Activated CD4-positive, alpha-beta T cell treated with anti-CD3 and anti-CD28 coated beads, Interleukin-2, amount 50 U/mL, for 16 hours (primary cell): Measurements from ENCODE around the gene HSD3B7.

Source experiments
- DNase-seq: peaks from one replicate; pipeline ENCODE4 v3.0.0-alpha.2; 2020

Gene HSD3B7

DNA sequence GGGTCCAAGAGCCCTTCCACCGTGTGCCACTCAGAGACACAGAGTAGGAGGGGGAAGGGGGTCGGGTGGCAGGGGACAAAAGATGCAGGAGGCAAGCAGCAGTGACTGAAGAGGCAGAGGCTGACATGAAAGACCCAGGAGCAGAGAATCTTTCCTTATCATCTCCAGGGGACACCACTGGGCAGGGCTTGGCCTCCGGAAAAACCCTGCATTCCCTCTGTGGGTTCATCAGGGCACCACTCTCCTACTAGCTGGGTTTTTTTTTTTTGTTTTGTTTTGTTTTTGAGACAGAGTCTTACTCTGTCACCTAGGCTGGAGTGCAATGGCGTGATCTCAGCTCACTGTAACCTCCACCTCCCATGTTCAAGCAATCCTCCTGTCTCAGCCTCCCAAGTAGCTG is 46.3 kb downstream of the HSD3B7 start:
- DNase-seq, result no peak

DNA sequence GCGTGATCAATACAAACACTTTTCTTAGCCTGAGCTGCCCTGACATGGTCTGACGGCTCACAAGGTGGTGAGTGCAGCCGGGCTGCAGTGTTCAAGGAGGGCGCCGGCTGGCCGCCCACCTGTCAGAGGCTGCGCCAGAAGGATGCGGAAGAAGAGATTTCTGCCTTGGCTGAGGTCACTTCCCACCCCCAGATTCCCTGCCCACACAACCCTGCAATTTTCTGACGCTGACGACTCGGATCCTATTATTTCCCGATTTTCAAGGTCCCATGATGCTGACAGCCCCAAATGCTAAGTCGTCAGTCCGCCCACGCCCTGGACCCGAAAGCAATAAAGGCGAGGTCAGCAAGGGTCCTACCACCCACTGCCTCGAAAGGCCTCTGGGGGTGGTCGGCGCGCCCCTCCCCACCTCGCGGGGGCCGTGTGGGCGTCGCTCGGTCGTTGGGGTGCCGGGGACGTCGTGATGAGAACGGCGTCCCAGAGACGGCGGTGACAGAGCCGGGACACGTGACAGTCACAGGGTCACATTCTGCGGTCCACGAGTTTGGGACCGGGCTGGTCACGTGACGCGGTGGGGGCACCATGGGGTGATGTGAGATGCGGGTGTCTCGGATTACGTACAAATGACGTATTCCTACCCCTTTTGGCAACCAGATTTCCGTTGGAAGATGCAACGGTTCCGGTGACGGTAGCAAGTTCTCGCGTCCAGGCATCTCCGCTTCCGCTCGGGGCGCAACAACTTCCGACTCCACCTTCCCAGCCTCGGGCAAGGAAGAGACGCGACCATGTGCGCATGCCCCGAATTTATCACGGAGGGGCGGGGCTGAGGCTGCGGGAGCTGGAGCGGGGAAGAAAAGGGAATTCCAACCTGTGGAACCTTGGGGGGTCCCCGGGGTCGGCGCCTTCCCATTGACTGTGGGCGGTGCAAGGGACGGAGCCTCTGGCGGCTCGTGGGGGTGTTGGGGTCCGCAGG is 48.0 kb downstream of the HSD3B7 start, which contains the start of gene STX4:
Gene STX4 (plus strand): TSS at position 823 of the 973 bp plus-strand sequence. CDS start 248 bp downstream, outside the sequence.
- peak; percentile 99 for DNase-seq

- DNase-seq, result peak; percentile 89
Observed at GRCh38 chr16:31033709-31034492, 48.9 kb downstream of the HSD3B7 start.

DNA sequence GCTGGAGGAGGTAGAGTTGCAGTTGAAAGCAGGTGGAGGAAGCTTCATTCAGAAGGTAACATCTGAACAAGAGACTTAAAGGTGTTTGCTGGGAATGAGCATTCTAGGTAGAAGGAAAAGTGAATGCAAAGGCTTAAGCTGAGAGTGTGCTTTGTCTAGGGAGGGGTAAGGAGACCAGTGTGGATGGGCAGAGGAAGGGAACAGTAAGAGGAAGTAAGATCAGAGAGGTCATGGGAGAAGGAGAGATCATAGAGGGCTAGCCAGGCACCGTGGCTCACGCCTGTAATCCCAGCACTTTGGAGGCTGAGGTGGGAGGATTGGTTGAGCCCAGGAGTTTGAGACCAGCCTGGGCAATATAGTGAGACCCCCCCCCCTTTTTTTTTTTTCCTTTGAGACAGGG is 51.7 kb downstream of the HSD3B7 start:
- no peak for DNase-seq
